Measurements from ENCODE around the gene TMEM17.

Gene TMEM17

GRCh38 chr2:62511636-62512035, 5.6 kb upstream of the TMEM17 start:
- DNase-seq (ENCODE audit: low read depth): no peak

GRCh38 chr2:62506421-62506750, 391 bp upstream of the TMEM17 start:
- DNase-seq (ENCODE audit: low read depth): no peak

- DNase-seq (ENCODE audit: low read depth): peak; percentile 0
Observed at GRCh38 chr2:62505109-62505749, 766 bp downstream of the TMEM17 start.

GRCh38 chr2:62504657-62505056, 1.3 kb downstream of the TMEM17 start:
- no peak for DNase-seq (ENCODE audit: low read depth)

- no peak for DNase-seq (ENCODE audit: low read depth)
Observed at GRCh38 chr2:62501794-62502500, 4.0 kb downstream of the TMEM17 start.

GRCh38 chr2:62501069-62501468, 4.9 kb downstream of the TMEM17 start:
- DNase-seq (ENCODE audit: low read depth): no peak

- no peak for DNase-seq (ENCODE audit: low read depth)
Observed at GRCh38 chr2:62499430-62500060, 6.5 kb downstream of the TMEM17 start.

- DNase-seq (ENCODE audit: low read depth): no peak
Observed at GRCh38 chr2:62498739-62499138, 7.3 kb downstream of the TMEM17 start.

- no peak for DNase-seq (ENCODE audit: low read depth)
Observed at GRCh38 chr2:62495761-62496160, 10.2 kb downstream of the TMEM17 start.

GRCh38 chr2:62492048-62492447, 13.9 kb downstream of the TMEM17 start:
- DNase-seq (ENCODE audit: low read depth): no peak

GRCh38 chr2:62489702-62490101, 16.3 kb downstream of the TMEM17 start:
- DNase-seq (ENCODE audit: low read depth): no peak

- DNase-seq (ENCODE audit: low read depth): no peak
Observed at GRCh38 chr2:62489162-62489561, 16.8 kb downstream of the TMEM17 start.

GRCh38 chr2:62486439-62486765, 19.6 kb downstream of the TMEM17 start:
- no peak for DNase-seq (ENCODE audit: low read depth)

GRCh38 chr2:62485761-62486438, 20.1 kb downstream of the TMEM17 start:
- no peak for DNase-seq (ENCODE audit: low read depth)

- no peak for DNase-seq (ENCODE audit: low read depth)
Observed at GRCh38 chr2:62482558-62483352, 23.2 kb downstream of the TMEM17 start.

GRCh38 chr2:62479917-62480316, 26.1 kb downstream of the TMEM17 start:
- no peak for DNase-seq (ENCODE audit: low read depth)

- no peak for DNase-seq (ENCODE audit: low read depth)
Observed at GRCh38 chr2:62478093-62478580, 27.9 kb downstream of the TMEM17 start.

- no peak for DNase-seq (ENCODE audit: low read depth)
Observed at GRCh38 chr2:62477573-62477972, 28.4 kb downstream of the TMEM17 start.

GRCh38 chr2:62475172-62476011, 30.6 kb downstream of the TMEM17 start:
- no peak for DNase-seq (ENCODE audit: low read depth)

GRCh38 chr2:62474176-62474575, 31.8 kb downstream of the TMEM17 start:
- no peak for DNase-seq (ENCODE audit: low read depth)

GRCh38 chr2:62473246-62473827, 32.7 kb downstream of the TMEM17 start:
- DNase-seq (ENCODE audit: low read depth): no peak

All from stimulated activated CD8-positive, alpha-beta memory T cell treated with anti-CD3 and anti-CD28 coated beads, Interleukin-15, amount 100 ng/mL, for 24 hours (primary cell).